Ovary (tissue), 3 donors: ENCODE measurements around the gene ADAMTS2.

Experiments
- CTCF ChIP-seq, 3 donors: fragments of 450-650 bp in 2 of 3; fragments of 200-600 bp in 1 of 3; IDR thresholded peaks; one replicate each; pipeline versions ENCODE4 v1.5.1 to v1.8.0; 2016 to 2022; ENCODE audit warnings: antibody characterized with exemption in 3 of 3, mild to moderate bottlenecking in 1 of 3
- EP300 ChIP-seq: sonication (generic); formaldehyde crosslinking; IDR thresholded peaks from one replicate; pipeline ENCODE4 v1.6.1; 2017; ENCODE audit warnings: antibody characterized with exemption
- POLR2A ChIP-seq: fragments of 450-650 bp; IDR thresholded peaks from one replicate; pipeline ENCODE4 v1.6.1; 2017; ENCODE audit warnings: antibody characterized with exemption, mild to moderate bottlenecking, moderate library complexity
- donor health status: DM: no; HTN: no; CAD: no.

GRCh38 chr5:179180061-179180610 is 165.1 kb downstream of the ADAMTS2 start:
- TF ChIP-seq CTCF (IDR thresholded peaks at IDR 0.05) (no peak), POLR2A (no peak), EP300 (no peak)
